Right lobe of liver (tissue), 6 donors: Measurements from ENCODE around the gene RAPGEF3. TPM values are rescaled to one million over a fixed set of nuclear protein-coding genes. Genes with fewer than 3 reads are reported as not detected.

Experiments
- ATAC-seq, 4 donors: fragments of 200-7000 bp; cut with Tn5 transposase; one replicate each; pipeline ENCODE4 v1.9.1; 2020; ENCODE audit warnings: mild to moderate bottlenecking in 4 of 4, moderate library complexity in 4 of 4
- DNase-seq, 3 donors: peaks; one replicate each; pipeline ENCODE4 v3.0.0-alpha.2; 2020
- H3K27ac ChIP-seq, 3 donors: fragments of 200-600 bp; one replicate each; pipeline ENCODE4 v1.8.0; 2022
- H3K27me3 ChIP-seq, 2 donors: fragments of 200-600 bp; one replicate each; pipeline ENCODE4 v1.8.0; 2022
- H3K36me3 ChIP-seq, 4 donors: fragments of 200-600 bp; sonication (generic) in 1 of 4; one replicate each; pipeline versions ENCODE4 v1.5.1 to v1.8.0; 2017 to 2022; ENCODE audit warnings: control low read depth in 1 of 4
- H3K4me1 ChIP-seq, 4 donors: fragments of 200-600 bp; sonication (generic) in 1 of 4; one replicate each; pipeline versions ENCODE4 v1.5.1 to v1.8.0; 2017 to 2022; ENCODE audit warnings: control low read depth in 1 of 4
- H3K4me3 ChIP-seq, 3 donors: fragments of 200-600 bp; one replicate each; pipeline ENCODE4 v1.8.0; 2022
- H3K9me3 ChIP-seq, 4 donors: fragments of 200-600 bp; sonication (generic) in 1 of 4; one replicate each; pipeline versions ENCODE4 v1.5.1 to v1.8.0; 2017 to 2022; ENCODE audit warnings: control low read depth in 1 of 4
- POLR2A ChIP-seq: fragments of 450-650 bp; IDR thresholded peaks from one replicate; pipeline ENCODE4 v1.6.1; 2017; ENCODE audit warnings: antibody characterized with exemption, mild to moderate bottlenecking
- WGBS: methylation state at CpG from one replicate; pipeline ENCODE4 v1.1.6; 2018; ENCODE audit warnings: low coverage, low lambda C conversion rate; ENCODE audit not compliant: insufficient coverage; ENCODE audit errors: missing lambda C conversion rate; 5-methylcytosine and 5-hydroxymethylcytosine counted together
- intact Hi-C, 2 donors: fragments of 100-400 bp; cut with DNase I; formaldehyde crosslinking; loops; one replicate each; pipeline versions ENCODE4 v1.11.2 to v1.14.1; 2022
- total RNA-seq, 6 experiments: library from RNA; depleted of rRNA in 2 of 6; stranded (reverse); fragments of >200 nt in 2 of 6; fragmentation: NEBNext Ultra II Directional in 3 of 6; extraction: Animal tissue kit (Norgen Biotek cat#: 25700) in 3 of 6; gene quantifications; one replicate each; pipeline versions ENCODE4 v1.1.0 to v1.2.4, GENCODE V29; 2016 to 2023
- TF ChIP-seq, protein P1 (sequence below), 4 donors: fragments of 200-600 bp in 3 of 4; fragments of 450-650 bp in 1 of 4; IDR thresholded peaks; one replicate each; pipeline versions ENCODE4 v1.5.1 to v1.8.0; 2016 to 2022; ENCODE audit warnings: antibody characterized with exemption in 4 of 4, mild to moderate bottlenecking in 2 of 4
- donor health status: DM: no; HTN: yes; CAD: no.
- donor health status: DM: no; HTN: no; CAD: no.
- donor health status: DM: no; HTN: no; CAD: no.
- donor health status: DM: no; HTN: yes; CAD: no.
- donor health status: DM: no; HTN: yes; CAD: no.

RAPGEF3 gene
- total RNA-seq, 6 experiments from 2014 or later, result 0.81 to 4.6 (median 2.6) TPM

DNA sequence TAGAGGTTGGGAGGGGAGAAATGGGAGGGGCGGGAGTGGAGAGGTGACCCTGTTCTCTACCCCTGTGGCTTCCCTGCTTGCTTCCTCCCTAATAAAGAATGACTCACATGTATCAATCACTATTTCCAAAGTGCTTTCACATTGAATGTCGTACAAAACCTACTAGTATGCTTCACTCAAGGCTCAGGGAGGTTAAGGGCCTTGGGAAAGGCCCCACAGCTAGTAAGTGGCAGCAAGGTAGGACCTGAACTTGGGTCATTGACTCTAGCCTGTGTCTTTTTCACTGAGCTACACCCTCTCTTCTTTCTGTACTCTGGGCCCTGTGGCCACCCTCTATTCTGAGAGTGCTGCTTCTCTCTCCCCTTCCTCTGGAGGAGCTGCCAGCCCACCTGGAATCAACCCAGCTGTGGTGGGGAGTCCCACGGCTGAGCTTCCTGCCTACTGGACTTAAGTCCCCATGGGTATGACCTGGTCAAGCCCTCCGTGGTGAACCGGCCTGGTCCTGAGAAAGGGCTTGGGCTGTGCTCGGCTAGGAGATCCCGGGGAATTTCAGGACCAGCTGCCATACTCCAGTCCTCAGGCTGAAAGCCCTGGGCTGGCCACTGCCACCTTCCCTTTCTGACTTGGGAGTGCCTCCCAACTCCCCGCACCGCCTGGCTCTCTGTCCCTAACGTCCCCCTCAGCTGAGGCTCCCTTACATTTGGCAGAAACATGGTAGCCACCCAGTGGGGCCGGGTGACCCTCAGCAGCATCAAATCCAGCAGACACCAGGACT, 27.4 kb upstream of the RAPGEF3 start:
- TF ChIP-seq, protein P1, sequence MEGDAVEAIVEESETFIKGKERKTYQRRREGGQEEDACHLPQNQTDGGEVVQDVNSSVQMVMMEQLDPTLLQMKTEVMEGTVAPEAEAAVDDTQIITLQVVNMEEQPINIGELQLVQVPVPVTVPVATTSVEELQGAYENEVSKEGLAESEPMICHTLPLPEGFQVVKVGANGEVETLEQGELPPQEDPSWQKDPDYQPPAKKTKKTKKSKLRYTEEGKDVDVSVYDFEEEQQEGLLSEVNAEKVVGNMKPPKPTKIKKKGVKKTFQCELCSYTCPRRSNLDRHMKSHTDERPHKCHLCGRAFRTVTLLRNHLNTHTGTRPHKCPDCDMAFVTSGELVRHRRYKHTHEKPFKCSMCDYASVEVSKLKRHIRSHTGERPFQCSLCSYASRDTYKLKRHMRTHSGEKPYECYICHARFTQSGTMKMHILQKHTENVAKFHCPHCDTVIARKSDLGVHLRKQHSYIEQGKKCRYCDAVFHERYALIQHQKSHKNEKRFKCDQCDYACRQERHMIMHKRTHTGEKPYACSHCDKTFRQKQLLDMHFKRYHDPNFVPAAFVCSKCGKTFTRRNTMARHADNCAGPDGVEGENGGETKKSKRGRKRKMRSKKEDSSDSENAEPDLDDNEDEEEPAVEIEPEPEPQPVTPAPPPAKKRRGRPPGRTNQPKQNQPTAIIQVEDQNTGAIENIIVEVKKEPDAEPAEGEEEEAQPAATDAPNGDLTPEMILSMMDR (IDR thresholded peaks at IDR 0.05), result no peak
- TF ChIP-seq POLR2A, result no peak
- ATAC-seq (no peak), DNase-seq (peak in 1 of 3 donors; percentile 19)
- Histone ChIP-seq H3K27ac (no peak overlapping the region), H3K27me3 (no peaks in the 10 kb centered on the region), H3K4me3 (no peak overlapping the region), H3K4me1 (no peaks in the 10 kb centered on the region), H3K36me3 (peaks cover 0 to 32% (median 10%) of the 10 kb centered on the region in 4 donors), H3K9me3 (no peaks in the 10 kb centered on the region)
- 85% methylated on average over 4 of the region's 11 CpGs for WGBS
- intact Hi-C loops, result no loop called here

DNA sequence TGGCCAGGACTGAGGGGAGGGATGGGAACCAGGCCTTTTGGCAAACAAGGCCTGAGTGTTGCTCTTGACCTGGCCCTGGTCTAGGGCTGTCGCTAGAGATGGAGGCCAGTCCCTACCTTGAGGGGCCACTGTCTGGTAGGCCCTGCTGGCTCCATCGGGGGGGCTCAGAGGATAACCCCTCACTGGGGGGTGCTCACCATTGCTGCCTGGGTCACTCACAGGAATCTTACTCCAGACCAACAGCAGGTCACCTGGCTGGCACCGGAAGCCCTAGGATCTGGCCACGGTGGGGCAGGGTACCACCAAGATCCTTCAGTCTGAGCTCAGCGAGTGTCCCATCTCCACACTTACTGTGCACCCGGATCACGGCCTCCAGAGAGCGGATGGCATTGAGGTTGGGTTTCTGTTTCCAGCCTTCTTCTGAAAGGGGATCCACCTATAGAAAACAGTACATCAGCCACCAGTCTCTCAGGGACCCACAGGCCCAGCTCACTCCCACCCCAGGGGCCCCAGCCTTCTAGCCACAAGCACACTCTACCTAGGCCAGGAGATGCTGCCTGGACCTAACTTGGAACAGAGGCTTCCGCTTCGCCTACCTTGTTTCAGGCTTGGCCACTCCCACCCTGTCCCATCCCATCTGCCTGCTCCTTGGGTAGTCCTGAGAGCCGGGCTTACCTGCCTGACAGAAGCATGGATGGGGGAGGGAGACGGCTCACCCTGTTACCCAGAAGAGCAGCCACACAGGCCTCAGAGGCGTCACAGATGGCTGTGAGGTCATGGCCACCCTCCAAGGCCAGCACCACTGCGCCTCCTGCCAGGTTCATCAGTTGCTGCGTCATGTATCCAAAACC, 26.6 kb upstream of the RAPGEF3 start:
- DNase-seq, result peak in 1 of 3 donors; percentile 35
- 95% methylated on average over 3 of the region's 15 CpGs for WGBS
- peaks cover 0 to 32% (median 10%) of the 10 kb centered on the region in 4 donors for H3K36me3 ChIP-seq

DNA sequence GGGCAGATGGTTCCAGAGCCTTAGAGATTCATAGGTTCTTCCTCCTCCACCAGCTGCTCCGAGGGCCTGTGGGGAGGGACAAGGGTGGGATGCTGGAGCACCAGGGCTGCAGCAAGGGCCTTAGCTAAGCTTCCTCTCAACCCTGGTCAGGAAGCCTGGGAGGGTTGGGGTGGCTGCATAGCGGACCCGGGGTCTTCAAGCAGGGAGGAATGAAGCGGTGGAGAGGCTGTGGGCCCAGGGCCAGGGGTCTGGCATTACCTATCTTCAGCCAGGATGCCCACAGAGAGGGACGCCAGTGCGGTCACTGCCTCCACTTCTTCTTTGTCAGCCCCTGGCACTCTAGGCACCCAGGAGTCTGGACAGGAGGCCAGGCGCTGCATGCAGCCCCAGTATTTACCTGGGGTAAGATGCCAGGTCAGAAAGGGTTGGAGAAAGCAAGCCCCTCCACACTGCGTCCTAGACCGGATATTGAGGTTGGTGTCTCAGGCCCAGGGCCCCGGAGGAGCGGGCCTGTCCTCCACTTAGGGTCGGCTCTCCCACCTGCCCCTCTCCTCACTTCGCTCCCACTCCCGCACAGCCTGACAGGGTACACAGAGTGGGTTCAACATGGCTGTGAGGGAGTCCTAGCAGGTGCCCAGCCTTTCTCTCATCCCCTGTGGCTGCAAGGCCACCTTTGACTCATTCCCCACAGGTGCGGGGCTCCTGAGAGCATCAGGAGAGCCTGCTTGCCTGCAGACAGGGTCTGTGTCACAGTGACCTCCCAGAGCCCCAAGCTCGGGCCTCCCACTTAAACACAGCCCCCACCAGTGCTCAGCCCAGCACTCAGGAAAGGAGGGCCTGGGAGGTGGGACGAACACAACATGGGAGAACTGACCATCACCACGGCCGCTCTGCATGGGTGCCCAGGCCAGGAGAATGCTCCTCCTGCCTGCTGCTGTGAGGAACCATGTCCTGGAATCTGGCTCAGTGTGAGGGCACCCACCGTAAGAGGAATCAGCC, 25.4 kb upstream of the RAPGEF3 start:
- H3K4me3 ChIP-seq, result no peak overlapping the region
- ATAC-seq, result no peak
- H3K27ac ChIP-seq, result no peak overlapping the region
- peaks cover 0 to 32% (median 10%) of the 10 kb centered on the region in 4 donors for H3K36me3 ChIP-seq
- peak in 1 of 3 donors; percentile 51 for DNase-seq
- intact Hi-C loops, result no loop called here
- 80% methylated on average over 2 of the region's 20 CpGs for WGBS
- no peaks in the 10 kb centered on the region for H3K27me3 ChIP-seq
- TF ChIP-seq, protein P1 (IDR thresholded peaks at IDR 0.05), result no peak
- TF ChIP-seq POLR2A, result no peak
- no peaks in the 10 kb centered on the region for H3K9me3 ChIP-seq
- no peaks in the 10 kb centered on the region for H3K4me1 ChIP-seq

More for the DNA sequence above, 26.6 kb upstream of the RAPGEF3 start:
- TF ChIP-seq, protein P1 (IDR thresholded peaks at IDR 0.05), result no peak
- TF ChIP-seq POLR2A, result no peak
- no peak overlapping the region for H3K27ac ChIP-seq
- no peak overlapping the region for H3K4me3 ChIP-seq
- no peaks in the 10 kb centered on the region for H3K4me1 ChIP-seq
- no peak for ATAC-seq
- H3K9me3 ChIP-seq, result no peaks in the 10 kb centered on the region
- no peaks in the 10 kb centered on the region for H3K27me3 ChIP-seq
- intact Hi-C loops, result no loop called here
